ENCODE data around the gene TAL1.
"Not testable (repeated sequence)": the region's sequence is repeated elsewhere in the genome, so short reads cannot be mapped to it uniquely, and the experiment has no call there.

Gene TAL1

GRCh38 chr1:47232187-47232874 is at the start of gene TAL1:
TAL1 (minus strand) TSS chr1:47232225; CDS start chr1:47225888, 6,337 bp downstream.
- no peak for DNase-seq

GRCh38 chr1:47280142-47280541 is 48.1 kb upstream of the TAL1 start:
- no peak for DNase-seq

- DNase-seq: no peak
These were observed 44.8 kb upstream of the TAL1 start for GRCh38 chr1:47276850-47277249.

GRCh38 chr1:47275811-47276210 is 43.8 kb upstream of the TAL1 start:
- not testable (repeated sequence) for DNase-seq

GRCh38 chr1:47265529-47265928 is 33.5 kb upstream of the TAL1 start:
- DNase-seq: not testable (repeated sequence)

- no peak for DNase-seq
These were observed 30.9 kb upstream of the TAL1 start for GRCh38 chr1:47262787-47263413.

- DNase-seq: no peak
These were observed 25.2 kb upstream of the TAL1 start for GRCh38 chr1:47257224-47257623.

- no peak for DNase-seq
These were observed 20.8 kb upstream of the TAL1 start for GRCh38 chr1:47252795-47253194.

- DNase-seq: no peak
These were observed 20.3 kb upstream of the TAL1 start for GRCh38 chr1:47252369-47252768.

- DNase-seq: no peak
These were observed 17.7 kb upstream of the TAL1 start for GRCh38 chr1:47249755-47250154.

GRCh38 chr1:47244339-47244862 is 12.4 kb upstream of the TAL1 start:
- no peak for DNase-seq

GRCh38 chr1:47243910-47244309 is 11.9 kb upstream of the TAL1 start:
- DNase-seq: no peak

- DNase-seq: no peak
These were observed 9.4 kb upstream of the TAL1 start for GRCh38 chr1:47241114-47242113.

GRCh38 chr1:47238935-47239592 is 7.0 kb upstream of the TAL1 start:
- no peak for DNase-seq

- DNase-seq: no peak
These were observed 3.8 kb upstream of the TAL1 start for GRCh38 chr1:47235806-47236205.

- no peak for DNase-seq
These were observed 3.2 kb upstream of the TAL1 start for GRCh38 chr1:47235241-47235681.

GRCh38 chr1:47233186-47233585 is 1.2 kb upstream of the TAL1 start:
- DNase-seq: no peak

- no peak for DNase-seq
These were observed 481 bp downstream of the TAL1 start for GRCh38 chr1:47231301-47232186.

- no peak for DNase-seq
These were observed 1.2 kb downstream of the TAL1 start for GRCh38 chr1:47230692-47231300.

GRCh38 chr1:47229886-47230691 is 1.9 kb downstream of the TAL1 start:
- DNase-seq: no peak

Data from activated CD4-positive, alpha-beta T cell treated with anti-CD3 and anti-CD28 coated beads for 1 hour (primary cell).